ENCODE data around the gene PPM1B. TPM values are rescaled to one million over a fixed set of nuclear protein-coding genes. Genes with fewer than 3 reads are reported as not detected.
A peak's percentile ranks its signal among the peaks of the same experiment; 100 is the strongest.

PPM1B gene
- total and polyA plus RNA-seq, 10 of the 15 experiments (the other 5 are each of a cell fraction or from before 2014, with no cell fraction given): 12.5 to 53.4 (median 33.7) TPM

DNA sequence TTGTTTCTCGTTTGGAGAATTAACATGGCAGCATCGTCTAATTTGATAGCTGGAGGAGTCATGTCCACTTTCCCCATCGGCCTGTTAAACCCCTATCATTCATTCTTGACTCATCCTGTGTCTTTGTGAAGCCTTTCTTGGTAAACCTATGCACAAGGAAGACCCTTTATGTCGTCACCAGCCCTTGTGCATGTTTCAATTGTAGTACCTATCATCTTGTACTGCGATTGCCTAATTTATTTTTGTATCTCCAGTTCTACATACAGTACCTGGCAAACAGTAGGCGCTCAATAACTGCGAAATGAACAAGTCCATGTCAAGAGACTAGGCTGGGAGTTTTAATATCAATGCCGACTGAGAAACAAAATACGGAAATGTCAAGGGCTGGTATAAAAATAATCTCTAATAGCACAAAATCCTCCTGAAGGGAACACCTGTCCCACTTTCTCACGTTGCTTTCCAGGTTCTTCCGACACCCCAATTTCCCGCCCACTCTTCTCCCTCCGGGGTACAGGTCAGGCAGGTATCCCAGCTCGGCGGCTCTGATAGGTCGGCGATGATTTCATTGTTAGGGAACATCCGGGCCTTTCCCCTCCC is 1.3 kb upstream of the PPM1B start:
- POLR2A ChIA-PET: interaction anchor here (0.7 to 1.8 kb wide), 6 partner anchors 9 to 62 kb away, joined by 3 to 8 read pairs (median 3); no protein-coding TSS in a partner anchor
- SMC1A ChIA-PET (ENCODE audit: uncharacterized antibody, unreplicated experiment): interaction anchor here (1.0 to 2.4 kb wide), 5 partner anchors 18 to 79 kb away, joined by 3 to 10 read pairs (median 4); no protein-coding TSS in a partner anchor
- no peak for DNase-seq (ENCODE audit: low read depth, low spot score)
- CTCF ChIA-PET: no interaction called here
- BruUV-seq (replicated peaks): TSS peak; percentile 93
- no peaks in the 10 kb centered on the region for H3K27me3 ChIP-seq (replicated peaks in 1 of 2; ENCODE audit: control insufficient read depth in 2 of 2, insufficient read depth in 2 of 2, low read length in 1 of 2)
- no peaks in the 10 kb centered on the region for H3K36me3 ChIP-seq (ENCODE audit: control insufficient read depth in 2 of 2, insufficient read depth in 2 of 2, low read length in 1 of 2)
- in situ Hi-C loops (cut with MboI) (no loop called here), intact Hi-C loops (cut with micrococcal nuclease; ENCODE audit: unreplicated experiment) (no loop called here)
- no peaks in the 10 kb centered on the region for H4K20me1 ChIP-seq (ENCODE audit: control insufficient read depth, insufficient read depth)
- peak overlapping the region; percentile 59 for H3K4me3 ChIP-seq
- no peak for FAIRE-seq
- WGBS (ENCODE audit: insufficient coverage, insufficient replicate concordance, low lambda C conversion rate, missing lambda C conversion rate): 22% methylated on average over 17 of the region's 18 CpGs
- peak overlapping the region; percentile 92 for H3K27ac ChIP-seq (ENCODE audit: control insufficient read depth, insufficient read depth)
- no peak for ATAC-seq
- peaks cover 37% of the 10 kb centered on the region for H3K79me2 ChIP-seq (ENCODE audit: control insufficient read depth, insufficient read depth, low read length)
- H3K9me3 ChIP-seq (replicated peaks; ENCODE audit: control insufficient read depth, insufficient read depth, low read length): no peaks in the 10 kb centered on the region
- peak overlapping the region; percentile 65 for H3K4me2 ChIP-seq (ENCODE audit: control insufficient read depth, insufficient read depth)
- RAD21 ChIA-PET (ENCODE audit: unreplicated experiment): interaction anchor here (0.5 to 1.2 kb wide), 3 partner anchors 24 to 60 kb away, joined by 3 to 4 read pairs (median 3); no protein-coding TSS in a partner anchor
- peak overlapping the region; percentile 97 for H2AFZ ChIP-seq (ENCODE audit: control insufficient read depth, low read depth, low read length)
- H3K4me1 ChIP-seq (ENCODE audit: control insufficient read depth, insufficient read depth, low read length): no peaks in the 10 kb centered on the region
- H3K9ac ChIP-seq (ENCODE audit: control insufficient read depth, insufficient read depth, low read length): peak overlapping the region; percentile 70
- TF ChIP-seq MTA2 (IDR thresholded peaks at IDR 0.05; ENCODE audit: low read depth) (peak; percentile 76), ATF2 (IDR thresholded peaks at IDR 0.05; ENCODE audit: low read length) (peak; percentile 75; the same call in 1 of the 2 replicates), RB1 (IDR thresholded peaks at IDR 0.05; ENCODE audit: borderline replicate concordance) (peak; percentile 36; the same call in 1 of the 2 replicates), BCLAF1 (IDR thresholded peaks at IDR 0.05) (no peak), JUND (IDR thresholded peaks at IDR 0.05; ENCODE audit: low read depth, low read length) (peak; percentile 31; the same call in 1 of the 2 replicates), GABPA (IDR thresholded peaks at IDR 0.05; ENCODE audit: low read depth) (peak; percentile 86), KAT2A (conservative IDR thresholded peaks at IDR 0.05; ENCODE audit: control insufficient read depth, low read depth, low read length) (no peak), NR2C1 (IDR thresholded peaks at IDR 0.05) (peak; percentile 94), ZNF217 (IDR thresholded peaks at IDR 0.05) (0 out of 2 replicates have a peak, but pooled peaks have one; percentile 43), ATF7 (IDR thresholded peaks at IDR 0.05; ENCODE audit: low read depth) (peak; percentile 97)
- TF ChIP-seq, protein P1, sequence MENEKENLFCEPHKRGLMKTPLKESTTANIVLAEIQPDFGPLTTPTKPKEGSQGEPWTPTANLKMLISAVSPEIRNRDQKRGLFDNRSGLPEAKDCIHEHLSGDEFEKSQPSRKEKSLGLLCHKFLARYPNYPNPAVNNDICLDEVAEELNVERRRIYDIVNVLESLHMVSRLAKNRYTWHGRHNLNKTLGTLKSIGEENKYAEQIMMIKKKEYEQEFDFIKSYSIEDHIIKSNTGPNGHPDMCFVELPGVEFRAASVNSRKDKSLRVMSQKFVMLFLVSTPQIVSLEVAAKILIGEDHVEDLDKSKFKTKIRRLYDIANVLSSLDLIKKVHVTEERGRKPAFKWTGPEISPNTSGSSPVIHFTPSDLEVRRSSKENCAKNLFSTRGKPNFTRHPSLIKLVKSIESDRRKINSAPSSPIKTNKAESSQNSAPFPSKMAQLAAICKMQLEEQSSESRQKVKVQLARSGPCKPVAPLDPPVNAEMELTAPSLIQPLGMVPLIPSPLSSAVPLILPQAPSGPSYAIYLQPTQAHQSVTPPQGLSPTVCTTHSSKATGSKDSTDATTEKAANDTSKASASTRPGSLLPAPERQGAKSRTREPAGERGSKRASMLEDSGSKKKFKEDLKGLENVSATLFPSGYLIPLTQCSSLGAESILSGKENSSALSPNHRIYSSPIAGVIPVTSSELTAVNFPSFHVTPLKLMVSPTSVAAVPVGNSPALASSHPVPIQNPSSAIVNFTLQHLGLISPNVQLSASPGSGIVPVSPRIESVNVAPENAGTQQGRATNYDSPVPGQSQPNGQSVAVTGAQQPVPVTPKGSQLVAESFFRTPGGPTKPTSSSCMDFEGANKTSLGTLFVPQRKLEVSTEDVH (IDR thresholded peaks at IDR 0.05; ENCODE audit: low read depth, partially characterized antibody): peak; percentile 54

Measured in GM12878 (cell line).